Activated effector memory CD4-positive, alpha-beta T cell treated with Interleukin-2 at 50 U/mL for 16 hours (primary cell): ENCODE data around the gene WNT1.

Source experiments
- DNase-seq: peaks from one replicate; pipeline ENCODE4 v3.0.0-alpha.2; 2020

Gene WNT1

DNA sequence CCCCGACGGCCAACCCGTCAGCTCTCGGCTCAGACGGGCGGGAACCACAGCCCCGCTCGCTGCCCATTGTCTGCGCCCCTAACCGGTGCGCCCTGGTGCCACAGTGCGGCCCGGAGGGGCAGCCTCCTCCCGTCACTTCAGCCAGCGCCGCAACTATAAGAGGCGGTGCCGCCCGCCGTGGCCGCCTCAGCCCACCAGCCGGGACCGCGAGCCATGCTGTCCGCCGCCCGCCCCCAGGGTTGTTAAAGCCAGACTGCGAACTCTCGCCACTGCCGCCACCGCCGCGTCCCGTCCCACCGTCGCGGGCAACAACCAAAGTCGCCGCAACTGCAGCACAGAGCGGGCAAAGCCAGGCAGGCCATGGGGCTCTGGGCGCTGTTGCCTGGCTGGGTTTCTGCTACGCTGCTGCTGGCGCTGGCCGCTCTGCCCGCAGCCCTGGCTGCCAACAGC lies at the start of gene WNT1:
TSS of gene WNT1 (plus strand) at position 32 of the 450 bp plus-strand sequence. CDS start at position 361, 329 bp downstream.
- no peak for DNase-seq

DNA sequence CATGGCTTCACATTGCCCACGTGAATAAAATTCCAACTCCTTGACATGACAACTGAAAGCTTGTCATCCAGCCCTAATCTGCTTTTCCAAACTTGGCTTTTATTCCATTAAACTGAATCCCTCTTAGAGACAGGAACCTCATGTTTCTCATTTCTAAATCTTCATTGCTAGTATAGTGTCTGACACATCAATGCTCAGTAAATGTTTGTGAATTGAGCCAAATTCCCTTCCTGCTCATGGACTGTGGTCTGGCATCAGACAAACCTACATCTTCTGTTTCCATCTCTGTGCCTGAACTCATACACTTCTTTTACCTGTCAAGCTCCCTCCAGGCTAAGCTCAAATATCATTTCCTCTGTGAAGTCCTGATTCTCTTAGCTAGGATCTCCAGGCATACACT lies 48.6 kb upstream of the WNT1 start:
- no peak for DNase-seq

DNA sequence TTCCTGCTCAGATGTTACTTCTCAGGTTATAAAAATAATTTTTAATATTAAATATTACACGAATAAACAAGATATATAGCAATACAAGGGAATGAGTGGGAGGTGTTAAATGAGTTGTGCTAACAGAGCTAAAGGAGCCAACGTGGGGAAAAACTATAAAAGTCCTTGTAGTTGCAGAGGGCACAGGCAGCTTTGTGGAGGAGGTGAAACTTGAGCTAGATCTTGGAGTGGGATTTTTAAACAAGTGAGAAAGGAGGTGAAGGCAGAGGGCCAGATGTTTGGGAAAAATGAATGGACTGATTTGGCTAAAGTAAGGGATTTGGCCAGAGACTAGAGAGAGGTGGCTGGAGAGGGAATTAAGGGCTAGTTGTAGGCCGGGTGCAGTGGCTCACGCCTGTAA lies 47.6 kb upstream of the WNT1 start:
- no peak for DNase-seq

DNA sequence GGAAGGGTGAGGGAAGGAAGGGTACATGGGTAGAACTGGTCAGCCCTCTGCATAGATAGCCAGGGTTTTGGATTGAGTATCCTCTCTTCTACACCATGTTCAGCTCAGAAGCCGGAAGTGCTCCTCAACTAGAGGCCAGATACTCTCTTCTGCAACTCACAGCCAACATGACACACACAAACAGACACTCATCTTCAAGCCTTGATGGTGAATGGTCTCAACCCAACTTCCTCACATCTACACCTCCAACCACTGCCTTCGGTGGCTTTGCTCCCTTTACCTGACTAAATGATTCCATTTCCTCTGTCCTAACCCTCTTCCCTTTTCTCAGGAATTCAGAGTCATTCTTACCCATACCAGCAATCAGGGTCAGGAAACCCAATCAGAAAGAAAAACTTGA lies 45.2 kb upstream of the WNT1 start:
- no peak for DNase-seq

DNA sequence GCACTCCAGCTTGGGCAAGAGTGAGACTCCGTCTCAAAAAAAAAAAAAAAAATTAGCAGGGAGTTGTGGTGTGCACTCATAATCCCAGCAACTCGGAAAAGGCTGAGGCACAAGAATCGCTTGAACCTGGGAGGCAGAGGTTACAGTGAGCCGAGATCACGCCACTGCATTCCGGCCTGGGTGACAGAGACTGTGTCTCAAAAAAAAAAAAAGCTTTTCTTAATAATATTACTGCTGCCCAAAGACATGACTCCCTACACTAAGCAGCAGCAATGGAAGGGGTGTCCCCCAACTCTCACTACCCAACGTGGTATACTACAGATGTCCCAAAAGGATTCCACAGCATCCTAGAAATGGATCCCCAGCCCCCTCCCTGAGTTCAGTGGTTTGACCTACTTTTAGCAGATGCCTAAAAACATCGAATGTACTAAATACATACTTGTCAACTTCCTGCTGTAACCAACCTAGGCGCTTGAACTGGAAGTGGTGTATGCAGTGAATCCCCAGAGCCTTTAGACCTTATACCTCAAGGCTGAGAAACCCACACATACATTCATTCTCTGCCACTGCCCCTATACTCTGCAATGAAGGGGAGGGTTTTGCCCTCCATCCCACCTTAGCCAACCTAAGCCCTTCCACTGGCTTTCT lies 44.3 kb upstream of the WNT1 start:
- peak; percentile 28 for DNase-seq

DNA sequence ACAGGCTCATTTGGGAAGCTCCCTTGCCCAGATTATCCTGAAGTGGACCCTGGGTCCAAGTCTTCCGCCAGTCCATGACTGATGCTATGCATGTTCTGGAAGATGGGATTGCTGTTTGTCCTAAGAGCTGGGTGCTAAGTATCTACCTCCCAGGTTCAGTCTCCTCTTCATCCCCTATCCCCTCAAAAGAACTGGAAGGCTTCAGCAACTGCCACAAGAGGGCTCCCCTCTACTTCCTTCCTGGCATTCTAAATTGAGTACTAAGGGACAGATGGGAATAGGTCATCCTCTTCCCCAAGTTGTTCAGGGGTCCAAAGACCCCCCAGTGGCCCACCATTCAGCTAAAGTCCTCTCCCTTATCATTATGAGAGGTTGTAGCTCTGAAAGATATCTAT lies 43.8 kb upstream of the WNT1 start:
- DNase-seq: no peak

DNA sequence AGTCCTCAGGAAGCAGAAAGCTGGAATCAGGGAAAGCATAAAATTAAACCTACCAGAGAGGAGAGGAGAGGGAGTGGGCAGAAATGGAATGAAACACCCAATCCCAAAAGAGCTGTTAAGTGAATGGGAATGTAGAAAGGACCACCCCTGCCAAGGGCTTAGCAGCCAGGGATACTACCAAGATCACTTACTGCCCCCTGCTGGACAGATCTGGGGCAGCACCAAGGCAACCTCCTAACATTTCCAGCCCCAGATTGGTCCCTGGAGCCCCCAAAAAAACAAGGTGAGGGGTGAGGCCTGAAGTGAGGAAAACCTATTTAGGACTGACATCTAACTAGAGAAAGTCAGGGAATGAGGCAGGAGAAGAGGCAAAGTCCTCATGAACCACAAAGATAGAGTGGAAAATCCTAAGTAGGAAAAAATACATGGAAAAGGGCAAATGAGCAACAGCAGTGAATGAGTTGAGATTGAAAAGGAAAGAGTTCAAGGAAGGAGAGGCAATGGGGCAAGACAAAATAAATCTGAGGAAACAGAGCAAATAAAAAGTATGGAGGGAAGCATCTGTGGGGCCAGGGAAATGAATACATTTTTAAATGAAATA lies 41.6 kb upstream of the WNT1 start:
- peak; percentile 67 for DNase-seq

DNA sequence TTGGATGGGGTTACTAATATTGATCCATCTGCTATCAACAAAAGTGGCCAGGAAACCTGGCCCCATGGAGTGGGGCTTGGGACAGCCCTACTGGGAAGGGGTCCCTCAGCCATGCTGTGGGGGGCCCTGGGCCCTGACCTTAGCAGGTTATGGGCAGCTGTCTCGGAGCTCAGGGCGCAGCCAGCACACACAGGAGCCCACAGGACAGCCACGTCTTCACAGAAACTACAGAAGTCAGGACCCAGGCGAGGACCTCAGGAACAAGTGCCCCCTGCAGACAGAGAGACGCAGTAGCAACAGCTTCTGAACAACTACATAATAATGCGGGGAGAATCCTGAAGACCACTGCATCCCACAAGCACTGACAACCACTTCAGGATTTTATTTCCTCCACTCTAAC lies 41.0 kb upstream of the WNT1 start:
- DNase-seq: no peak

DNA sequence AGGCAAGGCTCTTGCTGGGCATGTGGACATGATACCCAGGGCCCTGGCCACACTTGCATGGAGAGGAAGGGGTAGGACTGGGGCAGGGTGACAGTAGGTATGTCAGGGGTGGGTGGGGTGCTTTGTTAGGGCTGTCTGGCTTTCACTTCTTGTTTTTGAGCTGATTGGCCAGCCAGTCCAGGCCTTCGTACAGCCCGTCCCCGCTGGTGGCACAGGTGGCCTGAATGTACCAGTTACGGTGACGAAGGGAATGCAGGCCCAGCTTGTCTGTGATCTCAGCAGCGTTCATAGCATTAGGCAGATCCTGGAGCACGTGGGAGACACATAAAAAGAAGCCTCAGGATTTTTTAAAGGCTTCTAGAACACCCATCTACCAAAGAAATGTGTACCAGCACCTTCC lies 39.3 kb upstream of the WNT1 start:
- DNase-seq: no peak

DNA sequence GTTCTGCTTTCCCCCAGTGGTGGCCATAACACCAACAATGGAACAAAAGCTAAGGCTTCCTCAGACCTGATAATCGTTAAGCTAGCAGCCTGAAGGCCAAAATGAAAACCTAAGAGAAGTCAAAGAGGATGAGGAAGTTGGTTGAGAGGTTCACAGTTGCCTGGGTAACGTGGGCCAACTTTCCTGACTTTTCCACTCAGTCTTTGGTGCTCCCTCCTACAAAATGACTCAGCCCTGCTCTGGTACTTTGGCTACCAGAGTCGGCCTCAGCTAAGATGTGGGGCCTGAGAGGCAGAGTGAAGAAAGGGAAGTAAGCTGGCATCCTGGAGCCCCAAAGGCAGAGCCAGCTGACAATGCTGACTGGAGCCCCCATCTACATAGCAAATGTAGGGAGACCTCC lies 37.9 kb upstream of the WNT1 start:
- DNase-seq: no peak

DNA sequence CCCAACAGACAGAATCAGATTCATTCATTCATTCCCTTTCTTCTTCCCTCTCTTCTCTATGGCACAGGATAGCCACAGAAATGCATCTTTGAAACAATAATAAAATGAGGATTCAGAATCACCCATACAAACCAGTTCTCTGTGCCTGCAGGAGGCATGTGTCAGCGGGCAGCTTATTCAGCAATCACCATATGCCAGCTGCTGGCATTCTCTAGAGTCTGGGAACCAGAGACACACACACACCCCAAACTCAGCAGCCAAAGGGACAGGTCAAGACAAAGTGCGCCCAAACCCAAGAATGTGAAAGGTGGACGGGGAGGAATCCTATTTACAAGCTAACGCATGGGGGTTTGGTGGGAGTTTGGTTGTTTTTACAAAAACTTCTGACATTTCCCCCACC lies 34.9 kb upstream of the WNT1 start:
- no peak for DNase-seq

DNA sequence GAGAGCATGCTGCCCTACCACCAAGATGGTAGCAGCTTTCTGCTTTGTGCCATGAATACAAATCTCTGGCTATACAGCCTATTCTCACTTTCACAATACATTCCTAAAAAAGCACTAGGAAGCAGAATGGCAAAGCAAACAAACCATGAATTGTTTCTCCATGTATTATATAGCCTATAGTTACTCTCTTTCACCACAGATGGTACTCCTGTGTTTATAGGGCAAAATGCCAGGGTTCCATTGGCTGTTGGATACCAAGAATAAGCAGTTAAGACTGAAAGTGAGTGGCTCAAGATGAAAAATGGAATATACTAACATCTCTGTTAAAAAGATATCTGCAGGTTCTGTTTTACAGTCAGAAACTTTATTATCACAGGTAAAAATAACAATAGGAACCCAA lies 31.9 kb upstream of the WNT1 start:
- DNase-seq: no peak

DNA sequence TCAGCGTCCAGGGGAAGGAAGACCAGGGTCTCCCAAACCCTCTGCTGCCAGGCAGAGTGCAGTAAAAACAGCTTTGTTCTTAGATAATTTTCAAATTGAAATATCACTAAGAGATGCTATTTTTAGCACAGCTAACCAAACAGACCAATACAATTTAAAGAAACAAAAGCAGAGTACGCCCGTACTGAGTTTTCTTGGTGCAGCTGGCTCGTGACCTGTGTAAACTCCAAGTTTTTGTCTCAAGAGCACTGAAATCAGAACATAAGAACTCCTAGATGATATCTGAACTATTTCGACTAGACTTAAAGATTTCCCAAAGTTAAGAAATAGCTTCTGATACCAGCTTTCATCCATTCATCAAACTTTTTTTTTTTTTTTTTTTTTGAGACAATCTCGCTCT lies 31.2 kb upstream of the WNT1 start:
- DNase-seq: no peak

DNA sequence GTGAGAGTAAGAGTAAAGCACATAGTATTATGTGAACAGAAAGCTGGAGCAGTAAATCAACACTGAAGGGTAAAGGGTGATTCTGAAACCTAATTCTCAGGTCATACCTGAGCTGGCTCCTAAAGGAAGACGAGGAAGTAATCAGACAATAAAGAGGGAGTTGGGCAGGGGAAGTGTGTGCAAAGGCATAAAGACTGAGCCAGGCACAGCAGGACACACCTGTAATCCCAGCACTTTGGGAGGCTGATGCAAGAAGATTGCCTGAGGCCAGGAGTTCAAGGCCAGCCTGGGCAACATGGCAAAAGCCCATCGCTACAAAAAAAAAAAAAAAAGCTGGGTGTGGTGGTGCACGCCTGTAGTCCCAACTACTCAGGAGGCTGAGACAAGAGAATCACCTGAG lies 30.4 kb upstream of the WNT1 start:
- DNase-seq: no peak

DNA sequence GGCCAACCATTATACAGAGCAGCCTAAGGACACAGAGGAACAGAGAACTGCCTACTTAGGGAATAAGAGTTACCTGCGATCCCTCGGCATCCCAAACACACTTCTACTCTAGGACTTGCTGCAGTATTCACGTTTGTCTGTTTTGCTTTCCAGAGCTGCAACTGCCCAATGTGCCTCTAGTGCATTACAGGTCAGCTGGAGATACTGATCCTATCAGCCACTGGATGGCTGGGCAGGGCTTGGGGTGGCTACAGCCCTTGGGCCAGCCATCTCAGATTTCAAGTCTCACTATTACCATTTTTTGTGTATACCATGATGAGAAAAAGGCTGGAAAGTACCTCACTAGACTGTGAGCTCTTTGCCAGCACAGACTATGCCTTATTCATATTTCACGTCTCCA lies 25.4 kb upstream of the WNT1 start:
- DNase-seq: no peak

DNA sequence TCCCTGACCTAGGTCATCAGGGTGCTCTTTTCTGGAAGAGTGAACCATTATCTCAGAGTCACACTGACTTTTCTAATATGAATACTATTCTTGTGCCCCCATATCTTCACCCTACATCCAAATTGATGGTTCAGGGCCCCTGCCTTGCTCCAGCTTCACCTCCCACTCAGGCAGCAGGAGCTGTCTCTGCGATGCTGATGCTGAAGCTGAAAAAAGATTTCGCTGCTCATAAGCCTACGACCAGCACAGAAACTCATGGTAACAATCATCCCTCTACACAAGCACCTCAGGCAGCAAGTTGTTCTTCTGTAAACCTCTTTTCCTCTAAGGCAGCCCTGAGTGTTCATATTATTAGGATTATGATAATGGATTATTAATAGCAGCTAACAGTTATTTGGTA lies 24.1 kb upstream of the WNT1 start:
- no peak for DNase-seq

DNA sequence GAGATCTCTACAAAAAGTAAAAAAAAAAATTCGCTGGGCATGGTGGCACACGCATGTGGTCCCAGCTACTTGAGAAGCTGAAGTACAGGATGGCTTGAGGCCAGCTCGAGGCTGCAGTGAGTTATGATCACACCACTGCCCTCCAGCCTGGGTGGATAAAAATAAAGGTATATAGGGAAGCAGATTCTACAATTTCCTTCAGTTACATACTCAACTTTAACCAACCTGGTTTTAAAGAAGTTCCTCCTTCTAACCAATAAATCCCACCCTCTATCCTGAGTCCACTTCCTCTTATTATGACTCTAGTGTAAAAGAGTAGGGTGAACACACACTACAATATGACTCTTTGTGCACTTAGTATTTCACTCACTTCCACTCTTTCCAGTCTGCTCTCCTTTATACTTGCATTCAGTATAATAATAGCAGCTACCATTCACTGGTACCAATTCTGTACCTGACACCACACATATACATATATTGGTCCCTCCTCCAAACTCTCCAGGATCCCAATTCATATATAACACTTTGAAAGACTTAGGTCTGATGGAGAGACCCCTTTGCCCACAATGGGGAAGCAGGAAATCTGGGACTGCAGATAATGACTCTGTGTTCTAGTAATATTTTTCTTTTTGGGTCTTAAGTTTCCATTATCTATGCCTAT lies 23.2 kb upstream of the WNT1 start:
- no peak for DNase-seq

DNA sequence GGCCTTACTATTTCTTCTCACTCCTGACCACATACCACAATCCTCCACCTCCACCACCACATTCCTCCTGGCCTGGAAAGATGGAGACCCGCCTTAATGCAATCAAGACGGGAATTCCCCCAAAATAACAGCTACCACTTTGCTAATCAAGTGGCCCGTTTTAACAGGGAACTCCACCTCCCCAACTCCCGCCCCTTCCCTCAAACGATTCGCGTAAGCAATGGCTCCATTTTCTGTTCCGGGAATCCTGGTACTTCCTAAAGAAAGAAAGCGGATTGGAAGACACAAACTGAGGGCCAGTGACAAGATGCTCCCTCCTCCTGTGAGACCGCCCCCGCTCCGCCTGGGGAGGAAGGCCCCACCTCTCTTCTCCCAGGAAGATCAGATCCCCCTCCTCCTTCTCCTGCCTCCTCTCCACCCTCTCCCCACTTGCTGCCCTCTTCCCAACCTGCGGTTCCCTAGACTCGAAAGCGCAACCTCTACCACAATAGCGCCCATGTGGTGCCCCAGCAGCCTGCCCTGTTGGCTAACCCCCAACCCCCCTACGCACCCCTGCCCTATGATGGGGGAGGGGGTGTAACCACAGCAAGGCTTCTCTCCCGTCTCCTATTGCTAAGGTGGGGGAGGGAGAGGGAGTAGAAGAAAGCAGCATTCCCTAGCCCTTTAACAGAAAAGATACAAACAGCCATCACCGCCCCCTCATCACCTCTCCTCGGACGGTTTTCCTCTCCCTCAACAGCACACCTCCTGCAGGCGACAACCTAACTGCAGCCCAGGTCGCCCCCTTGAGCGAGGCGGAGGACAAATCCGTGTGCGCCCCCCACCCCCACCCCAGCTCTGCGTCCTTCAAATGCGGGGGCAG lies 21.6 kb upstream of the WNT1 start:
- DNase-seq: no peak

DNA sequence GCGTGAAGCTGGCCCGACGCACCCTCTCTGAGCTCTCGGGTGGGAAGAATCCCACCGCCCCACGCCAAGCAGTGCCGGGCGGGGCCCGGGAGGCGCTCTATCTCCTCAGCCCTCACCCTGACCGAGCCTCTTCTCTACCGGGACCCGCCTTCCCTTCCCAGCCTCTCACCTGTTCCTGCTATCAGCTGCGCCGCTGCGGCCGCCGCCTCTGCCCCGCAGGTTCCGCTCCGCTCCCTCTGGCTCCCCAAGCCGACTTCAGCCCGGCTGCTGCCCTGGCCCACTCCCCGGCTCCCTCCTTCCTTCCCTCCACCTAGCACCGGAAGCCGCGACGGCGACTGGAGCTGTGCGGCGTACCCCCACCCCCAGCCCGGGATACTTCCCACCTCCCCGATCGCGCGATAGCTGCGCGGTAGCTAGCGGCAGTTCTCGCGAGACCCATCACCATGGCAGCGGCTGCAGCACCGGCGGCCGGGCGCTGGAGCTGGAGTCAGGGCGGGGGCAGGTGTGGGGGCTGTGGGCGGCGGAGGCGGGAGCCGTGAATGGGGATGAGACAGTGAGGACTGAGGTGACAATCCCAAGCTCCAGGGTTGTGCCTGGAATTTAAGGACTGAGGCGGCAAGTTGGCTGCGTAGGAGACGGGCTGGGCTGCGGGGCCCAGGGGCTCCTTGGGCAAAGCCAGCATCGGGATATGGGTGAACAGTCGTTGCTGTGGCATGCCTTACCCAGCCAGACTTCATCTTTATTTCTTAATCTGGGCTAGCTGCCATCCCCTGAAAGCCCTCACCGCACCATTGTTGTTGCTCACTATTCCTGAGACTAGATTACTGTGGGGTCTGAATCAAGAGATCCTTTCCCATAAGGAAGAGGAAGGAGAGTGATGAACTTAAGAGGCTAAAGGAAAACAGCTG lies 20.7 kb upstream of the WNT1 start, which contains the start of gene ARF3:
TSS of gene ARF3 (minus strand) at position 347 of the 908 bp plus-strand sequence. CDS start 16,392 bp downstream, outside the sequence.
- peak; percentile 87 for DNase-seq

DNA sequence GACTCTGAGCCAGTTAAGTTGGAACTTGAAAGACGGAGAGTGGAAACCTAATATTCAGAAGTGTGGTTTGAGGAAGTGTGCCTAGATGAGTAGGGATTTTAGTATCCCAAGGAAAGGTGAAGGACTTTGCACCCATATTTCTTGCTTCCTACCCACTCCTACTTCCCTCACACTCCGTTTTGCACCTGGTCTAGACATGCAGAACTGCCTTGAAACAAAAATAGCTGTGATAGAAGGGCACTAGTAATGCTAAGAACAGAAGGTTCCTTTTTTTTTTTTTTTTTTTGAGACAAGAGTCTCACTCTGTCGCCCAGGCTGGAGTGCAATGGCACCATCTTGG lies 20.1 kb upstream of the WNT1 start:
- no peak for DNase-seq

DNA sequence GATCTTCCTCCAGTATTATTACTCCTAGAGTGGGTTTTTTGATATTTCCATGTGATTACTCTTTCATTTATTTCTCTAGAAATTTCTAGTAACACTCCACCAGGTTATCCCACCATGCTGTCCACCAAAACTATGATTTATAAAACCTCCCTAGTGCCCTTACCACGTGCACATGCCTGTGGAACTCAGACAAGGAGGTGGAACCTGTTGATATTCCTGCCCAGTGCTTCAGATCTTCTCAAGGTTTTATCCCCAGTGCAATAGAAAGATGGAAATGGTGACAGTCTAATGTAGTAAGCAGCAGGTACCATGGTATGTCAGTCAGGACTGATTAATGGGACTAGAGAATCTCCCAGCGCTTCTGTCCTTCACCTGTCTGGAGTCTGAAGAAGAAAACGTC lies 17.3 kb upstream of the WNT1 start:
- no peak for DNase-seq

DNA sequence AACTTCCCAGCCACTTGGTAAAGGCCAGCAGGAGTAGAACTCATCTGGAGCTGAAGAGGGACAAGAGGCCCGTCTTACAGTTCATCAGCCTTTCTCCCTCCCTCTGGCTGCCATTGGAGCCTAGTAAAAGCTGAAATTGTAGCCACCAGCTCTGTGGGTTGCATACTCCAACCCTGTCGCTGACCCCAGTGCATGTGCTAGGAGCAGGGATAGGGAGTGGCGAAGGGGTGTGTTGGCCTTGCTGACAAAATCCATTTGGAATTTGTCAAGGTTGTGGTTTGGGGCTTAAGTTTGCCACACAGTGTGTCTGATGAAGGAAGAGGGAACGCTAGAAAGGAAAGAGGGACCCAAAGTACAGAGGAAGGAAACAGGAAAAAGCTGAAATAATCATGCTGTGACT lies 16.8 kb upstream of the WNT1 start:
- no peak for DNase-seq

DNA sequence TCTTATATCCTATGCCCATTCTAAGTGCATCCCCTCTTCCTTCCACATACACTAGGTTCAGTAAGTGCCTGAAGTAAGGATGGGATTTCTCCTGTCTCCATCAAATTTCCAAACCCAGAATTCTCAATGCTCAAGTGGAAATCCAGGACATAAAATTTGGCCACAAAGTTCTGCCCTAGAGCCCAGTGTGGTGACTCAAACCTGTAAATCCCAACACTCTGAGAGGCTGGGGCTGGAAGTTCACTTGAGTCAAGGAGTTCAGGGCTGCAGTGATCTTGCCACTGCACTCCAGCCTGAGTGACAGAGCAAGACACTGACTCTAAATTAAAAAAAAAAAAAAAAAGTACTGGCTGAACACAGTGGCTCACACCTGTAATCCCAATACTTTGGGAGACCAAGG lies 16.3 kb upstream of the WNT1 start:
- DNase-seq: no peak
